GM19324 (cell line): ENCODE results near the gene RSU1.

ENCODE experiments used
- ATAC-seq: cut with Tn5 transposase; IDR thresholded peaks from one replicate; pipeline ENCODE4 v1.9.1; 2021; ENCODE audit warnings: mild to moderate bottlenecking, moderate library complexity; ENCODE audit not compliant: unreplicated experiment, low FRiP score

RSU1 gene

GRCh38 chr10:16612981-16613355 lies 204.3 kb downstream of the RSU1 start:
- no peak for ATAC-seq

- no peak for ATAC-seq
Observed at GRCh38 chr10:16612115-16612980, 204.9 kb downstream of the RSU1 start.

GRCh38 chr10:16611037-16611436 lies 206.2 kb downstream of the RSU1 start:
- ATAC-seq: no peak

- no peak for ATAC-seq
Observed at GRCh38 chr10:16609211-16609610, 208.0 kb downstream of the RSU1 start.

- ATAC-seq: no peak
Observed at GRCh38 chr10:16606923-16607322, 210.3 kb downstream of the RSU1 start.

GRCh38 chr10:16606421-16606820 lies 210.8 kb downstream of the RSU1 start:
- no peak for ATAC-seq

GRCh38 chr10:16603308-16603707 lies 213.9 kb downstream of the RSU1 start:
- ATAC-seq: no peak

- no peak for ATAC-seq
Observed at GRCh38 chr10:16602104-16602775, 215.0 kb downstream of the RSU1 start.

- no peak for ATAC-seq
Observed at GRCh38 chr10:16599662-16600061, 217.6 kb downstream of the RSU1 start.

GRCh38 chr10:16597656-16598055 lies 219.6 kb downstream of the RSU1 start:
- no peak for ATAC-seq

GRCh38 chr10:16592378-16592777 lies 224.8 kb downstream of the RSU1 start:
- ATAC-seq: no peak

GRCh38 chr10:16586358-16587138 lies 230.7 kb downstream of the RSU1 start:
- ATAC-seq: peak; percentile 82

- peak; percentile 27 for ATAC-seq
Observed at GRCh38 chr10:16585103-16585502, 232.1 kb downstream of the RSU1 start.

- no peak for ATAC-seq
Observed at GRCh38 chr10:16583382-16583781, 233.8 kb downstream of the RSU1 start.

GRCh38 chr10:16581202-16581601 lies 236.0 kb downstream of the RSU1 start:
- ATAC-seq: no peak

- ATAC-seq: peak; percentile 87
Observed at GRCh38 chr10:16570731-16571130, 246.5 kb downstream of the RSU1 start.

- ATAC-seq: no peak
Observed at GRCh38 chr10:16566202-16566805, 250.9 kb downstream of the RSU1 start.

- no peak for ATAC-seq
Observed at GRCh38 chr10:16565604-16566003, 251.6 kb downstream of the RSU1 start.

- ATAC-seq: no peak
Observed at GRCh38 chr10:16562891-16563290, 254.3 kb downstream of the RSU1 start.

- no peak for ATAC-seq
Observed at GRCh38 chr10:16559236-16559773, 257.9 kb downstream of the RSU1 start.
